ENCODE data around the gene MRPS31. TPM values are rescaled to one million over a fixed set of nuclear protein-coding genes. Genes with fewer than 3 reads are reported as not detected.
A peak's percentile ranks its signal among the peaks of the same experiment; 100 is the strongest.

MRPS31 gene
- 20.7 and 26.1 TPM in 2 replicates for total RNA-seq (2014; rRNA removed; shearing (Covaris generic))

GRCh38 chr13:40770934-40771618 is at the start of gene MRPS31:
TSS of gene MRPS31 (minus strand) at chr13:40771190. CDS start at chr13:40771136, 54 bp downstream.
- DNase-seq (ENCODE audit: low spot score) = peak; percentile 88

DNA sequence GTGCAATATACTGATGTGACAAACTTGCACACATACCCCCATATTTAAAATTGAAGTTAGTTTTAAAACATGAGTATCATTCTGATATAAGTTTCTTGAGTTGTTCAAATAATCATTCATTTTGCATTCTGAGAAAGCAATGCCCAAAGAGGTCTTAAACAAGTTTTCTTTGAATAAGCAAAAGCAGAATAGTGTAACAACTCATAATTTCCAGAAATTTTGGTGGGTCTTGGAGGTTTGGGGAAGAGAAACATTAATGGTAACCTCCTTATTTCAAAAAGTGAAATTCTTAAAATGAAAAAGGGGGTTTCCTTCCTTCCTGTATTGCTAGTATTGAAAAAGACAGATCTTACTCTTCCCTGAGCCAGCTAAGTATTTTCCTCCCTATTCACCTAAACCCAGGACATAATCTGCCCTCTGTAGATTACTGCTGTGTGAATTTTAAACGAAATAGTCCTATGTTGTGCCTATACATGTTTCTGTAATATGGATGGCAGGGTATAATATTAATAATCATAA is 48.9 kb upstream of the MRPS31 start:
- DNase-seq (ENCODE audit: low spot score) = no peak

DNA sequence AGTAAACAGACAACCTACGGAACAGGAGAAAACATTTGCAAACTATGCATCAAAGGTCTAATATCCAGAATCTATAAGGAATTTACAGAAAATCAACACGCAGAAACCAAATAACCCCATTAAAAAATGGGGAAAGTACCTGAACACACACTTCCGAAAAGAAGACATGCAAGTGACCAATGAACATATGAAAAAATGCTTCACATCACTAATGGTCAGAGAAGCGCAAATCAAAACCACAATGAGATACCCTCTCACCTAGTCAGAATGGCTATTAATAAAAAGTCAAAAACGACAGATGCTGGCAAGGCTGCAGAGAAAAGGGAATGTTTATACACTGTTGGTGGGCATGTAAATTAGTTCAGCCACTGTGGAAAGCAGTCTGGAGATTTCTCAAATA is 47.9 kb upstream of the MRPS31 start:
- no peak for DNase-seq (ENCODE audit: low spot score)

DNA sequence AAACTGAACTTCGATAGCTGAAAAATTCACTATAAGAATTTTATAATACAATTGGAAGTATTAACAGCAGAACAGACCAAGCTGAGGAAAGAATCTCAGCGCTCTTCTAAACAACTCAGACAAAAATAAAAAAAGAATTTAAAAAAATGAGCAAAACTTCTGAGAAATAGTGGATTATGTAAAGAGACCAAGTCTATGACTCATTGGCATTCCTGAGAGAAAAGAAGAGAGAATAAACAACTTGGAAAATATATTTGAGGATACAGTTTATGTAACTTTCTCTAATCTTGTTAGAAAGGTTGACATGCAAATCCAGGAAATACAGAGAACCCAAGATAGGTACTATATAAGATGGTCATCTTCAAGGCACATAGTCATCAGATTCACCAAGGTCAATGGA is 43.8 kb upstream of the MRPS31 start:
- no peak for DNase-seq (ENCODE audit: low spot score)

GRCh38 chr13:40813667-40814454 is 42.9 kb upstream of the MRPS31 start:
- DNase-seq (ENCODE audit: low spot score) = peak; percentile 6

DNA sequence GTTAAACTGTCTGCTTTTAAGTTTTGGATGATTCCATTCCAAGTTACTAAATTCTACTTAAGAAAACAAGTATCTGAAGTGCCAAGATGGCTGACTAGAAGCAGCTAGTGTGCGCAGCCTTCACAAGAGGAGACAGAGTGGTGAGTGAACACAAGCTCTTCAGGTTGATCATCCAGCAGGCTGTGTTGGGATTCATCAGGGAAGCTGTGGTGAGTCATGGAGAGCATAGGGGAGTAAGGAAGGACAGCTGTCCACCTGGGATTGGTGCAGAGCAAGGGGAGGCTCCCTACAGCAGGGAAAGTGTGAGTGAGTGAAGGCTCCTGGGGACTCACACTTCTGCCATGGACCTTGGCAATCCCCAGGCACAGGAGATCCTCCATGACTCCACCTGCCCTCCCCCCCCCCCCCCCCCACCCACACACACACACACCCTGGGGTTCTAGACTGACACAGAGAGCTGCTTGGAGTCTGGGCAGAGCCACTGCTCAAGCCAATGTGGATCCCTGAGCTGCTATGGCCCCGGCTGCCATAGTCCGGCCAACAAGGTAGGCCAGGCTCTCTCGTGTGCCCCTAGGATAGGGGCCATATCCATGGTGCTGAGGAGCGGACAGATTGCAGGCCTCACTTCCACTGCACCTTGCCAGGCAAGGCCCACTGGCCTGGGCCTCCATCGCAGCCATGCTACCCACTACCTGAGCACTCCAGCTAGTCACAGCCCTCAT is 41.9 kb upstream of the MRPS31 start:
- DNase-seq (ENCODE audit: low spot score) = peak; percentile 49

GRCh38 chr13:40812102-40812501 is 41.1 kb upstream of the MRPS31 start:
- no peak for DNase-seq (ENCODE audit: low spot score)

DNA sequence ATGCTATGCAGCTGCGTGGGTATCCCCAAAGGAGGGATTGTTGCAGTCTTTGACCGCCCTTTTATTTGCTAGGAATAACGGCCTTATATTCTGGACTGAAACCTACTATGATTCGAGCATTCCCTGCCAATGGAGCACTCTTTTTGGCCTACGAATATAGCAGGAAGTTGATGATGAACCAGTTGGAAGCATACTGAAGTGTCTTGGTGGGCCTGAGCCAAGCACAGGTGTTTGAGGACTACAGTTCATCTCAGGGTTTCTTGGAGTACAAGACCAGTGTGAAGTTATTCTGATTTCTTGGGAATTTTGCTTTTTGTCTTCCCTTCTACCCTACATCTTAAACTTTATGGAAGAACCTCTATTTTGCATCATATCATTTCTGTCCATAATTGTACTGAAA is 38.5 kb upstream of the MRPS31 start:
- DNase-seq (ENCODE audit: low spot score) = no peak

- DNase-seq (ENCODE audit: low spot score) = no peak
Measured at GRCh38 chr13:40806241-40806640, 35.3 kb upstream of the MRPS31 start.

GRCh38 chr13:40803316-40803715 is 32.3 kb upstream of the MRPS31 start:
- DNase-seq (ENCODE audit: low spot score) = no peak

GRCh38 chr13:40801255-40802217 is 30.5 kb upstream of the MRPS31 start:
- DNase-seq (ENCODE audit: low spot score) = no peak

- DNase-seq (ENCODE audit: low spot score) = no peak
Measured at GRCh38 chr13:40800559-40800958, 29.6 kb upstream of the MRPS31 start.

- DNase-seq (ENCODE audit: low spot score) = no peak
Measured at GRCh38 chr13:40799508-40799907, 28.5 kb upstream of the MRPS31 start.

DNA sequence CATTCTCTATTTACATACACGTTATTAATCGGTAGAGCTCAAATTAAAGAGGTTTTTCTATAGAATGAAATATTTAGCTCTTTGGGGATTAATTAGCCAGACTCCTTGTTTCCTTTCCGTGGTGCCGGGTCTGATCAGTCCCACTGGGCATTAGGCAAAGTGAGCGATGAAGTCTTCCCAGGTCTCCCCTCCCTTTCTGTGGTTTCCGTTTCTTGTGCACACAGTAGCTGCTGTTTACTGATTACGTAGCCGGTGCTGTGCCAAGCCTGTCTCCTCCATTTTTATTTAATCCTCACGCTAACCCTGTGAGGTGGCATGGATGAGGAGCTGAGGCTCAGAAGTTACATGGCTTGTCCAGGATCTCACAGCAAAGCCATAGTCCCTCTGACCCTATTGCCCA is 27.4 kb upstream of the MRPS31 start:
- no peak for DNase-seq (ENCODE audit: low spot score)

DNA sequence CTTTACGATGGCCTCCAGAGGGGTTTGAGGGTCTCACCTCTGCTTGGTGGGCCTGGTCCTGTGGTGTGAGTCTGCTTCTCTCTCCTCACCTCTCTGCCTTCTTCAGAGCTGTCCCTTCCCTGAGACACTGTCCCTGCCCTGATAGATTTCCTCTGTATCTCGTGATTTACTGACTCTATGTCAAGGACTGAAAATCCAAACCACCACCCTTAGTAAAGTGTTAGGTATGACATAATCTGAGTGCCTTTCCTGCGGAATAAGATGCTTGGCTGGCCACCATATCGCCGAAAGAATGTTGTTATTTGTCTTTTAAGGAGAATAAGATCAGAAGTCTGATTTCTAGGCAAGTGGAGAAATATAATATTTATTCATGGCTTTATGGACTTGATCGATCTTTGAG is 25.7 kb upstream of the MRPS31 start:
- DNase-seq (ENCODE audit: low spot score) = no peak

DNA sequence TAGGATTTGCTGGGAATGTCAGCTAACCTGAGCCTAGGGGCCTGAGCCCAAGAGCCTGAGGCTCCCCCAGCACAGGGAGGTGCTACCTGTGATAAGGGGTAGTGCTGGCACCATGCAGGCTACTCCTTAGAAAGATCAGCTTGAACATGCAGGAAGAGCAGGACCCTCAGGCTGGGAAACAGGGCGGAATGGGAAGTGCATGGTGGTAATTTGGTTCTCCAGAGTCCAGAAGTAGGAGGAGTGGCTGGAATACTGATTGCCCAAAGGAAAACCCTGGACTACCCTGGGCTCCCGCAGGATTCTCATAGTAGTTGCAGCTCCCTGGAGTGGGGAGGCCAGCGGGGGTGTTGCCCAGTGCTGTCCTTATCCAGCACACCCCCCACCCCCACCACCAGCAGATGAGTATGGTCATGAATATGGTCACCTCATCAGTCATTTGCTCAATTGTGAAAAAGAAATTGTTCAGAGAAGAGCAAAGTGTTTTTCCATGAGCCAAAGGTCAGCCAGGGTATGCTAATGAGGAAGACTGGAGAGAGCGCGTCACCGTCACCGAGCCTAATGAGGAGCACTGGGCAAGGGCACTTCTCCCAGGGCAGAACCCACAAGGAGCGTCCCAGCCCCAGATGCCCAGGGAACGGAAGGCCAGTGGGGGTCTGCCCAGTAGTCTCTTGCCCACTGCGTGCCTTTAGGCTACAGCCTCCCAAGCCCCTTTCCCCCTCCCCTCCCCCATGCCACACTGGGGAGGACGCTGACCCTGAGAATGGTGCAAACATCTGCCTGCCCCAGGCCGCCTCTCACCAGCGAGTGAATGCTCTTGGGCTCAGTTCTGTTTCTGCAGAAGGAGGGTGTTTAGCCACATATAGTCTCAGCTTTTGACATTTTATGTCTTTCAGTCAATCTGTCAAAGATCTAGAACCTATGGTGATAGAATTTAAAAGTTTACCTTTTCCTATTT is 23.7 kb upstream of the MRPS31 start:
- no peak for DNase-seq (ENCODE audit: low spot score)

DNA sequence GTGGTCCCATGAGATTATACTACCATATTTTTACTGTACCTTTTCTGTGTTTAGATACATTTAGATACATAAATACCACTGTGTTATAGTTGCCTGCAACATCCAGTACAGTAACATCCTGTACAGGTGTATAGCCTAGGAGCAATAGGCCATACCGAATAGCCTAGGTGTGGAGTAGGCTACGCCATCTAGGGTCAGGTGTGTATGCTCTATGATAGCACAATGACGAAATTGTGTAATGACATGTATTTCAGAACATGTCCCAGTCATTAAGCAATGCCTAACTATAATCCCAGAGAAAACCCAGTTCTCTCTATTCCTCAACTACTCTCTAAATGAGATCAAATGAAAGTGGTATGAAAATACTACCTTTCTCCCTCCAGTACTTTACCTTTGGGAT is 22.3 kb upstream of the MRPS31 start:
- no peak for DNase-seq (ENCODE audit: low spot score)

GRCh38 chr13:40792284-40793051 is 21.5 kb upstream of the MRPS31 start:
- no peak for DNase-seq (ENCODE audit: low spot score)

DNA sequence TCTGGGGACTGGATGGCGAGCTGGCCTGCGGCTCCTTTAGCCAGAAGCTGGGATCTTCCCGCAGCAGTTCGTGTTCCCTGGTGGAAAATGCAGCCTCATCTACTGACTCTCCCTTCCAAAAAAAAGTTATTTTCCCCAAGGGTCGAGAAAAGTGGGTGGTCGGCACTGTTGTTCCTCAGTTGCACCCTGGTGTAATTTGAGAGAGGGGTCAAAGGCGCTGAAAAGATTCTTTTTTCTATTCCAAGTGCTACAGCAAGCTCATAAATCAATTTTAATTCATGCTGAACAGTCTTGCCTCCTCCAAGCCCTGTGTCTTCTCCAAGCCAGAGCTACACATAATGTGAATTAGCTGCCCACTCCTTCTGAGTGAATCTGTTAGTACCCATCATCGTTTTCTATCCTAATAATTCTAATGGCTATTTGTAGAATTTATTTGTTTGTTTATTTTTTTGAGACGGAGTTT is 19.2 kb upstream of the MRPS31 start:
- DNase-seq (ENCODE audit: low spot score) = no peak
